H9 (cell line): ENCODE results near the gene TEX11. TPM values are rescaled to one million over a fixed set of nuclear protein-coding genes. Genes with fewer than 3 reads are reported as not detected.

ENCODE experiments used
- DNase-seq: peaks from one replicate; pipeline ENCODE4 v3.0.0-alpha.2; 2017
- H2AFZ ChIP-seq: one replicate; pipeline ENCODE4 v1.6.1; 2013; ENCODE audit warnings: mild to moderate bottlenecking, low read length, control low read depth, moderate library complexity
- H2AK5ac ChIP-seq: 2 replicates; pipeline ENCODE4 v1.6.1; 2013; ENCODE audit warnings: low read length, control low read depth, mixed read lengths; ENCODE audit not compliant: insufficient read length
- H2BK120ac ChIP-seq: one replicate; pipeline ENCODE4 v1.6.1; 2013; ENCODE audit warnings: low read depth, mild to moderate bottlenecking, low read length, control low read depth, inconsistent platforms; ENCODE audit not compliant: poor library complexity, severe bottlenecking
- H2BK12ac ChIP-seq: 2 replicates; pipeline ENCODE4 v1.6.1; 2013; ENCODE audit warnings: low read length, control low read depth, mixed read lengths, low read depth; ENCODE audit not compliant: insufficient read length
- H2BK15ac ChIP-seq: 2 replicates; pipeline ENCODE4 v1.6.1; 2013; ENCODE audit warnings: low read depth, low read length, control low read depth
- H2BK20ac ChIP-seq: one replicate; pipeline ENCODE4 v1.6.1; 2013; ENCODE audit warnings: low read depth, mild to moderate bottlenecking, low read length, control low read depth, inconsistent platforms; ENCODE audit not compliant: poor library complexity, severe bottlenecking
- H2BK5ac ChIP-seq: 2 replicates; pipeline ENCODE4 v1.6.1; 2013; ENCODE audit warnings: low read length, control low read depth, mixed read lengths; ENCODE audit not compliant: insufficient read length
- H3K14ac ChIP-seq: 2 replicates; pipeline ENCODE4 v1.6.1; 2013; ENCODE audit warnings: low read length, control low read depth; ENCODE audit not compliant: insufficient read depth
- H3K18ac ChIP-seq: 2 replicates; pipeline ENCODE4 v1.6.1; 2013; ENCODE audit warnings: low read depth, mild to moderate bottlenecking, mixed read lengths, low read length, control low read depth; ENCODE audit not compliant: insufficient read length
- H3K23ac ChIP-seq: 2 replicates; pipeline ENCODE4 v1.6.1; 2013; ENCODE audit warnings: low read length, control low read depth, mixed read lengths, low read depth; ENCODE audit not compliant: insufficient read length
- H3K23me2 ChIP-seq: 2 replicates; pipeline ENCODE4 v1.6.1; 2013; ENCODE audit warnings: low read depth, mild to moderate bottlenecking, mixed read lengths, low read length, control low read depth; ENCODE audit not compliant: insufficient read length, poor library complexity, severe bottlenecking
- H3K27ac ChIP-seq: 2 replicates; pipeline ENCODE4 v1.5.1; 2013; ENCODE audit warnings: low read length, control low read depth, mixed read lengths, low read depth; ENCODE audit not compliant: insufficient read length
- H3K27me3 ChIP-seq: 2 replicates; pipeline ENCODE4 v1.6.1; 2013; ENCODE audit warnings: low read length, control low read depth, inconsistent platforms; ENCODE audit not compliant: insufficient read depth
- H3K4ac ChIP-seq: 2 replicates; pipeline ENCODE4 v1.6.1; 2013; ENCODE audit warnings: low read depth, mild to moderate bottlenecking, control low read depth, inconsistent platforms, low read length, moderate library complexity
- H3K4me1 ChIP-seq: 2 replicates; pipeline ENCODE4 v1.6.1; 2013; ENCODE audit warnings: low read length, control low read depth, inconsistent platforms; ENCODE audit not compliant: insufficient read depth
- H3K4me2 ChIP-seq: 2 replicates; pipeline ENCODE4 v1.6.1; 2013; ENCODE audit warnings: low read length, control low read depth, mixed read lengths; ENCODE audit not compliant: insufficient read length, insufficient read depth
- H3K56ac ChIP-seq: 2 replicates; pipeline ENCODE4 v1.6.1; 2013; ENCODE audit warnings: low read depth, mild to moderate bottlenecking, mixed read lengths, low read length, control low read depth; ENCODE audit not compliant: insufficient read length
- H3K79me1 ChIP-seq: 2 replicates; pipeline ENCODE4 v1.6.1; 2013; ENCODE audit warnings: low read depth, mild to moderate bottlenecking, moderate library complexity, low read length, control low read depth, inconsistent platforms; ENCODE audit not compliant: insufficient read depth, poor library complexity, severe bottlenecking
- H3K79me2 ChIP-seq: 2 replicates; pipeline ENCODE4 v1.6.1; 2013; ENCODE audit warnings: low read length, control low read depth, inconsistent platforms; ENCODE audit not compliant: insufficient read depth
- H3K9ac ChIP-seq: 2 replicates; pipeline ENCODE4 v1.6.1; 2013; ENCODE audit warnings: low read length, control low read depth, mixed read lengths; ENCODE audit not compliant: insufficient read length; ENCODE audit errors: extremely low read depth
- H3K9me3 ChIP-seq: one replicate; pipeline ENCODE4 v1.6.1; 2013; ENCODE audit warnings: low read depth, low read length, inconsistent platforms; ENCODE audit not compliant: control insufficient read depth
- H3T11ph ChIP-seq: one replicate; pipeline ENCODE4 v1.6.1; 2013; ENCODE audit warnings: mild to moderate bottlenecking, low read length, control low read depth, inconsistent platforms
- H4K20me1 ChIP-seq: one replicate; pipeline ENCODE4 v1.6.1; 2013; ENCODE audit not compliant: control insufficient read depth, insufficient read length, insufficient read depth
- H4K5ac ChIP-seq: 2 replicates; pipeline ENCODE4 v1.6.1; 2013; ENCODE audit warnings: low read depth, mild to moderate bottlenecking, mixed read lengths, low read length, control low read depth; ENCODE audit not compliant: insufficient read length
- H4K8ac ChIP-seq: replicated peaks from 2 replicates; pipeline ENCODE4 v1.6.1; 2013; ENCODE audit warnings: low read length, control low read depth, mixed read lengths, low read depth; ENCODE audit not compliant: insufficient read length
- H4K91ac ChIP-seq: 2 replicates; pipeline ENCODE4 v1.6.1; 2013; ENCODE audit warnings: low read depth, mild to moderate bottlenecking, moderate library complexity, mixed read lengths, low read length, control low read depth; ENCODE audit not compliant: insufficient read length
- H3K27ac Mint-ChIP-seq, 3 experiments: 2 replicates in 2 of 3; 3 replicates in 1 of 3; pipeline ENCODE4 v1.8.0; 2020 to 2021; ENCODE audit warnings: mixed read lengths in 3 of 3, mild to moderate bottlenecking in 1 of 3, moderate library complexity in 1 of 3
- H3K27me3 Mint-ChIP-seq: 2 replicates; pipeline ENCODE4 v1.8.0; 2021; ENCODE audit warnings: low read depth, mild to moderate bottlenecking, moderate library complexity, mixed read lengths
- H3K36me3 Mint-ChIP-seq, 3 experiments: 2 replicates in 2 of 3; 3 replicates in 1 of 3; pipeline ENCODE4 v1.8.0; 2020 to 2021; ENCODE audit warnings: low read depth in 3 of 3, mixed read lengths in 3 of 3; ENCODE audit not compliant: insufficient read depth in 1 of 3
- H3K4me1 Mint-ChIP-seq, 2 experiments: 2 replicates each; pipeline ENCODE4 v1.8.0; 2020; ENCODE audit warnings: mixed read lengths in 2 of 2
- H3K4me3 Mint-ChIP-seq, 2 experiments: 2 replicates in 1 of 2; 3 replicates in 1 of 2; pipeline ENCODE4 v1.8.0; 2020 to 2021; ENCODE audit warnings: mild to moderate bottlenecking in 2 of 2, mixed read lengths in 2 of 2, moderate library complexity in 1 of 2
- H3K9me3 Mint-ChIP-seq, 2 experiments: 2 replicates in 1 of 2; 3 replicates in 1 of 2; pipeline ENCODE4 v1.8.0; 2020; ENCODE audit warnings: mild to moderate bottlenecking in 2 of 2, mixed read lengths in 2 of 2, moderate library complexity in 1 of 2
- WGBS: extraction: QIAGEN DNeasy Blood & Tissue Kit; methylation state at CpG from one replicate; pipeline ENCODE4 v1.1.7; 2013; ENCODE audit warnings: missing lambda C conversion rate, low lambda C conversion rate, mixed read lengths; ENCODE audit not compliant: insufficient read length; ENCODE audit errors: extremely low coverage; 5-methylcytosine and 5-hydroxymethylcytosine counted together
- total RNA-seq: library from RNA; stranded (reverse); gene quantifications from 2 replicates; pipeline ENCODE4 v1.2.1, GENCODE V29; 2021
- TF ChIP-seq, protein P1 (sequence below): fragments of 200-600 bp; sonication (generic); conservative IDR thresholded peaks from 3 replicates; pipeline ENCODE4 v1.8.0; 2021; ENCODE audit warnings: antibody characterized with exemption, mild to moderate bottlenecking

Gene TEX11
- total RNA-seq, 1 experiment from 2014 or later = 0.22 TPM

DNA sequence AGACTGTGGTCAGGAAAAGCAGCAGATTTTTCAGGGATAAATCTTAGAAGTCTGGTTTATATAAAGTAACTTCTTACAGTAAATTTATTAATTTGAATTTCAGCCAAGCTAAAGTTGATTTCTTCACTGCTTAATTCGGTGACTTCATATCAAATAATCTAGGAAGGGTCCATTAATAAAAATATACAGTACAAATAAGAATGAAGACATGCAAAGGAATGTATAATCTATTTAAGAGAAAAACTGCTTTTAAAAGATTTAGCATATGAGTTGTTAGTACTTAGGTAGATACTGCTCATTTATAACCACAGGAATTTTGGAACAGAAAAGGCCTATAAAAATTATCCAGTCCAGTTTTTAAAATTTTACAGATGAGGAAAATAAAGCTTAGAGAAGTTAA lies 286.8 kb downstream of the TEX11 start:
- peaks cover 5% of the 10 kb centered on the region for H3K9me3 ChIP-seq
- H3K79me2 ChIP-seq = no peaks in the 10 kb centered on the region
- Mint-ChIP-seq H3K4me1 (peaks cover 12% of the 10 kb centered on the region in 2 experiments), H3K4me3 (no peak overlapping the region), H3K27me3 (no peaks in the 10 kb centered on the region), H3K27ac (no peak overlapping the region), H3K36me3 (no peaks in the 10 kb centered on the region; a peak in 1 of 7 replicates), H3K9me3 (peaks cover 53 to 61% of the 10 kb centered on the region in 2 experiments)
- H3K9ac ChIP-seq = no peak overlapping the region
- H3K27me3 ChIP-seq = no peaks in the 10 kb centered on the region
- H3K79me1 ChIP-seq = no peaks in the 10 kb centered on the region
- TF ChIP-seq, protein P1, sequence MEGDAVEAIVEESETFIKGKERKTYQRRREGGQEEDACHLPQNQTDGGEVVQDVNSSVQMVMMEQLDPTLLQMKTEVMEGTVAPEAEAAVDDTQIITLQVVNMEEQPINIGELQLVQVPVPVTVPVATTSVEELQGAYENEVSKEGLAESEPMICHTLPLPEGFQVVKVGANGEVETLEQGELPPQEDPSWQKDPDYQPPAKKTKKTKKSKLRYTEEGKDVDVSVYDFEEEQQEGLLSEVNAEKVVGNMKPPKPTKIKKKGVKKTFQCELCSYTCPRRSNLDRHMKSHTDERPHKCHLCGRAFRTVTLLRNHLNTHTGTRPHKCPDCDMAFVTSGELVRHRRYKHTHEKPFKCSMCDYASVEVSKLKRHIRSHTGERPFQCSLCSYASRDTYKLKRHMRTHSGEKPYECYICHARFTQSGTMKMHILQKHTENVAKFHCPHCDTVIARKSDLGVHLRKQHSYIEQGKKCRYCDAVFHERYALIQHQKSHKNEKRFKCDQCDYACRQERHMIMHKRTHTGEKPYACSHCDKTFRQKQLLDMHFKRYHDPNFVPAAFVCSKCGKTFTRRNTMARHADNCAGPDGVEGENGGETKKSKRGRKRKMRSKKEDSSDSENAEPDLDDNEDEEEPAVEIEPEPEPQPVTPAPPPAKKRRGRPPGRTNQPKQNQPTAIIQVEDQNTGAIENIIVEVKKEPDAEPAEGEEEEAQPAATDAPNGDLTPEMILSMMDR = no peak
- H4K8ac ChIP-seq = no peak overlapping the region
- no peak overlapping the region for H3K4me2 ChIP-seq
- H2BK15ac ChIP-seq = no peak overlapping the region
- no peak overlapping the region for H4K91ac ChIP-seq
- no peak overlapping the region for H2AK5ac ChIP-seq
- no peak overlapping the region for H3K18ac ChIP-seq
- no CpG with 5 or more reads among the region's 1 CpG for WGBS
- no peak overlapping the region for H3K56ac ChIP-seq
- H3K23ac ChIP-seq = no peak overlapping the region
- H3K4ac ChIP-seq = no peak overlapping the region
- DNase-seq = no peak
- H4K20me1 ChIP-seq = no peaks in the 10 kb centered on the region
- no peak overlapping the region for H2BK12ac ChIP-seq
- no peaks in the 10 kb centered on the region for H3K4me1 ChIP-seq
- H3K14ac ChIP-seq = no peak overlapping the region
- no peak overlapping the region for H2AFZ ChIP-seq
- no peaks in the 10 kb centered on the region for H3K23me2 ChIP-seq
- no peak overlapping the region for H3T11ph ChIP-seq
- H4K5ac ChIP-seq = no peak overlapping the region
- H3K27ac ChIP-seq = no peak overlapping the region
- no peak overlapping the region for H2BK5ac ChIP-seq
- H2BK20ac ChIP-seq = no peak overlapping the region
- H2BK120ac ChIP-seq = no peak overlapping the region
